Nucleus accumbens (tissue), 56 donors: ENCODE data around the gene GABRG3.

Experiments used
- DNase-seq, 56 donors: peaks; one replicate each; lab custom pipeline; 2025; lab: John Stamatoyannopoulos, UW

Gene GABRG3

DNA sequence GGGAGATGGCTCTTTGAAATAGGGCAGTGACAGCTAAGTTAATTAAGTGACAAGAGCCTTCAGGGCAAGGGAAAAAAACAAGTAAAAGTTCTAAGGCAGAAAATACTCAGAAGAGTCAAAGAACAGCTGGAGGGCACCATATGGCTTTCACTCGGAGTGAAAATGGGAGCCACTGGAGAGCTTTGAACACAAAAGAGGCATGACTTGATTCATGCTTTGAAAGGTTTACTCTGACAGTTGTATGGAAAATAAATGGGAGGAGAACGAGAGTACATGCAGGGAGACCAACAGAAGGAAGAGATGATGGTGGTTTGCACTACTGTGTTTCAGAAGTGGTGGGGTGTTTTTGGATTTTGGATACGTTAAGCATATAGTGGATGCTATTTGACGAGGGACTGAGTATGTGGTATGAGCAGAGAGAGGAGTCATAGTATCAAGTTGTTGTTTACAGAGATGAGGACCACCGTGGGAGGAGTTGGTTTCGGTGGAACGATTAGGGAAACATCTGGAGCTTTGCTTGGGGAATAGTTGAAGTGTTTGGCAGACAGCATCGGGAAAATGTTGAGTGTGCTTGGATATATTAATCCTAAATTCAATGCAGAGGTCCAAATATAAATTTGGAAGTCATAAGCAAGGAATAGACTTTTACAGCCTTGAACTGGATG, 411.5 kb downstream of the GABRG3 start:
- DNase-seq = no peak

GRCh38 chr15:27383726-27384125, 412.7 kb downstream of the GABRG3 start:
- no peak for DNase-seq

DNA sequence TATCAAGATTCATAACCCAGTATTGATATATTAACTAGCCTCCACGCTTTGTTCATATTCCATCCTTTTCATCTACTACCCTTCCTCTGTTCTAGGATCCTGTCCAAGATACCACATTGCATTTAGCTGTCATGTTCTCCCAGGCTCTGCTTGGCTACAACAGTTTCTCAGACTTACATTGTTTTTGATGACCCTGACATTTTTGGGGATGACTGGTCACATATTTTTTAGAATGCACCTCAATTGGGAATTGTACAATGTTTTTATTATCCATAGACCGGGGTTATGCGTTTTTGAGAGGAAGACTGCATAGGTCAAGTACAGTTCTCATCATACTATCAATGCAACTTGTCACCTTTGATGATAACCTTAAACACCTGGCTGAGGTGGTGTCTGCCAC, 421.2 kb downstream of the GABRG3 start:
- DNase-seq = no peak

- no peak for DNase-seq
Observed at GRCh38 chr15:27396521-27396920, 425.5 kb downstream of the GABRG3 start.

DNA sequence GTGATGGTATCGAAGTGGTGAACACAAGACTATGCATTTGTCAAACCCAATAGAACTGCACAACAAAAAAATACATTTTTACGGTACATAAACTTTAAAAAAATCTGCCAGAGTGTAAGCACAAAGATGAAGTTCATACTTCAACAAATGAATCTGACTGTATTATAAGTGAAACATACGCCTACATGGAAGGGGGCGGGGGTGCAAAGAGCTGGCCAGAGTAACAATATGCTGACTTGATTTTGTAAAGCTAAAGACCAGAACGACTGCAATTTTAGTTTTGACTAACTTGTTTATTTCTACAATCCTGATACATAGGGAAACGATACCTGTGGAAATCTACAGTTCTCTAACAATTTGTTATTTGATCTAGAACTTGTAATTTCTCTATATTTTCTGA, 426.0 kb downstream of the GABRG3 start:
- DNase-seq = no peak

DNA sequence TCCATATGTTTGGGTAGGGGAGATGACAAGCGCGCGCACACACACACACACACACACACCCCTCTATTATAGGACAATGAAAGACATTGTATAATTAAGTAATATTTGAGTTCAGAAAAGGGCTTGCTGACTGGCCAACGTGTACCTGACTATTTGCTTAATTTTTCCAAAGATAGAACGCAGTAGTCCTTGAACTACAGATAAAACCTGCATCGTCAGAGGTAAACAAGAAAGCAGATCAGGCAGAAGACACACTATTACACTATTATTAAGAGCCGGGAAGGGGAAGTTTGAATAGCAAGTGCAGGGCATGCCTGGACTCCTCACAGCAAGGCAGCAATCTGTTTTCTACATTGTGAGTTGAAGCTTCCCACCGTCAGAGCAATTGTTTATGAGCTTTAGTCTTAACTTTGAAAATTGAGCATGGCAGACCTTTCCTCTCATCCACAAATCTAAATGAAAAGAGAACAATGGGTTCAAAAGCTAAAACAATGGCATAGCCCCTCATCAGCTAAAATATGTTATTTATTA, 427.7 kb downstream of the GABRG3 start:
- no peak for DNase-seq

- DNase-seq = no peak
Observed at GRCh38 chr15:27399241-27399640, 428.3 kb downstream of the GABRG3 start.

DNA sequence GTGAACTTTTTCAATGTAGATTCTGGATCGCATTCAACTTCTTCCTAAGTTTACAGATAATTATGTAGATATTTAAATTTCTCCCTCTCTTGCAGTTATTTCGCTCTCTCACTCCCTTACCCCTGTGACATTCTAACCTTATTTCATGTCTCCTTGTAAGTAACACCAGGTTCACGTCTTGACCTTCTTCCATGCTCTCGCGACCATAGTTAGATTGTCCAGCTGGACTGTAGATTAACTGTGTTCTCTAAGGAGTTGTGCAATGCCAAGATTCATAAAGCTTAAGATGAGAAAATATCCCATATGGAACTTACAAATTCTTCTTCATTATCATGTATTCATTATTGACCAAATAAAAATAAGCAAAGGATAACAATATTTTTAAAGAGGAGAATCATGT, 430.5 kb downstream of the GABRG3 start:
- no peak for DNase-seq

- no peak for DNase-seq
Observed at GRCh38 chr15:27408428-27408827, 437.4 kb downstream of the GABRG3 start.

GRCh38 chr15:27410996-27411605, 440.1 kb downstream of the GABRG3 start:
- no peak for DNase-seq

- DNase-seq = no peak
Observed at GRCh38 chr15:27412415-27412814, 441.4 kb downstream of the GABRG3 start.

- DNase-seq = no peak
Observed at GRCh38 chr15:27414168-27414870, 443.3 kb downstream of the GABRG3 start.

- peak in 26 of 56 donors; percentile 5 to 82 (median 29) for DNase-seq
Observed at GRCh38 chr15:27418726-27419125, 447.7 kb downstream of the GABRG3 start.

DNA sequence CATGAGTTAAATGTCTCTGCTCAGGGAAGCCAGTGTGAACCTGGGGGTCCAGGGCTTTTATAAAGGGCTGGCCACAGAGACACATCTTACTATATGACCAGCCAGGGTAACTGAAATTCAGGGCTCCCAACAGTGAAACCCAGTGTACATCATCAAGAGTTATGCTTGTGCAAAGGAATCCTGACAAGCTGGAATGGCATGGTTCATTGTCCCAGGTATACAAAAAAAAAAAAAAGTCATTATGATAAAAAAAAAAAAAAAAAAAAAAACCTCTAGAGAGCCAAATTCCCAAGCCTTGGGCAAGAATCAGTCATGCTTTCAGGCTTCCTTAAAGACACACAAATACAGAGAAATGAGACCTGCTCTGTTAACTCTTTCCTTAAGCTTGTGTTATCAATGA, 452.0 kb downstream of the GABRG3 start:
- DNase-seq = no peak

DNA sequence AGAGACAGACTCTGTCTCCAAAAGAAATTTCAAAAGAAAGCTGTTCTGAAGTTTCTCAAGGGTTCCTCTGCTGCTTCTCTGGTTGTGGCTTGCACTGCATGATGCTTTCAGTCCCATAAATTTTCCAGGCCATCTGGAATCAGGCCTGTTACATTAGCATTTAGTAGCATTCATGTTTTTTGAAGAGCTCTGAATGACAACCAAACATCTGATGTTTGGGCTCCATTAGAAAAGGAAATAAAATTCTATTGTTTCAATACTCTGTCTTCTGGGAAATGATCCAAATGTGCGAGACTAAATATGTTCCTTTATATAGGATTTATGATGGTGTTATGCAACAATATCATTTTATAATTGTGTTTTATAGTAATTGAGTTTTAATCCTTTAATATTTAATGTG, 455.8 kb downstream of the GABRG3 start:
- no peak for DNase-seq

DNA sequence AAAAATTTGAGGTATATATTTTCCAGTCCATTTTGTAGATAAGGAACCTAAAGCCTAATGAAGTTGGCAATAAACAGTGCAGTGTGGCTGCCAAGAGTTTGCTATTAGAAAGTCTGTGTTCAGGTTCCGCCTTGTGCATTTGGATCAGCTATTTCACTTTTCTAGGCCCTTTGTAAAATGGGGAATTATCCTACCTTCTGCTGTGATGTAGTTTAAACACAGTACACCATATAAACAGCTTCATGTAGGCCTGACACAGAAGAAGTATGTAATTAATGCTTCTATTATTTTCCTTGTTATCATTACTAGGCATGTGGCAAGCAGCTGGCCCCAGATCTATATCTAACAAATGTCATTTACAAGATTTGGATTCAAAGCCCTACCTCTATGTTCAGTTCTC, 456.3 kb downstream of the GABRG3 start:
- no peak for DNase-seq

GRCh38 chr15:27428151-27428550, 457.2 kb downstream of the GABRG3 start:
- DNase-seq = no peak

- no peak for DNase-seq
Observed at GRCh38 chr15:27429577-27429976, 458.6 kb downstream of the GABRG3 start.

DNA sequence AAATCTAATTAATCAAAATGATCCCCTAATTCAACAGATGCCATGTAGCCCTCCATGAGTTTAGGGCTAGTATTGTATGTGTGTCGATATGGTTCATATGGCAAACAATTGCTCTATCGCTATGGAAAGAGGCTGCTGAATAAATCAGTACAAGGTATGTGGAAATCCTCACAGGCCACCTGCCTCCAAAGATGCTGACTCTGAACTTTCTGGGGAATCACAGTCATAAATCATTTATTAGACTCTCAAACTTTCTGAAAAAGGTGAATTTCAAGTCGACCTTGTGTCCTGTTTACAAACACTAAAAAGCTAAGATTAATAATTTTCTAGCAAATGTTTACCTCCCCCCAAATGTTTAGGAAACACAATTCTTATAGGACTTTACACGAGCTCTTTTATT, 462.6 kb downstream of the GABRG3 start:
- DNase-seq = no peak

DNA sequence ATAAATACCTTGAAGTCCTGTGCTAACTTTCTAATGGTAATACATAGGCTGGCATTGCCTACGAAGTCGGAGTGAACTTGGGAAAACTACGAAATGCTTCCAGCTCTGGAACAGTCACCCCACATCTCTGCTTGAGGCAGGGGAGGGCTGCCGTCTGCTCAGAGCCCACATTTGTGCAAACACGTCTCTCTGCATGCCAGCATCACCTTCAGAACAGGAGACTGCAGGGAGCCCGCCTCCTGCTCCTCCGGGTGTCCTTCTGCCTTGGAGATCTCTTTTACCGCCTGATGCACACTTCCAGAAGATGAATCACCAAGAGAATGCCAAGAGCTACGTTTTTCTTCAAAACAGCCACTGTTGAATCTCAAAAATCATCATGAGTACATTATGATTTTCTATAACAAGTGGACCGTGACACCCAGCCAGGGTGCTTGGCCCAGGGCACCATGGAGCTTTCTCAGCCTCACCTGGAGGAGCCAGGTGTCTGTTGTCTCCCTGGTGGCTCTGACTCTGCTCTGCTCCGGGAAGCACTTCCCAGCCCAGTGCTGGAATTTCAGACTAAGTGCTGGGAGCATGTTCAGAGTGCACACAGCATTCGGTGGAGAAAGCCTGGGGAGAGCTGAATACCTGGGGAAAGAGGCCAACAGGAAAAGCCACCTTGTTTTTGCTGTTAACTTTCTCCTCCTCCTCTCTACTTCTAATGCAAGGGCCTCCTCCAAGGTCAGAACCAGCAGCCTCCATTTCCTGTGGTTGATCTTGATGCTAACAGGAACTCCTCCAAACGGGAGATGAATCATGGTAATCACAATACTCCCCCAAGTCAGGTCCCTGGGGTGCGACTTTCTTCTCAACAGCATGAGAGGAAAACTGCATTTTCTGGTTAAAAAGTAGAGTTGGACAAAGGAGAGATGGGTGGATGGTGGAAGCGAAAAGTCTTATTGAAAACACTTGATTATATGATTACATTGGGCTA, 467.7 kb downstream of the GABRG3 start:
- DNase-seq = peak in 5 of 56 donors; percentile 6 to 32 (median 10)
